Ovary (tissue), 9 donors: ENCODE measurements around the gene STKLD1. TPM values are rescaled to one million over a fixed set of nuclear protein-coding genes. Genes with fewer than 3 reads are reported as not detected.

Experiments used
- DNase-seq, 5 donors: peaks; one replicate each; pipeline ENCODE4 v3.0.0-alpha.2; 2019 to 2020
- H3K27ac ChIP-seq, 2 donors: fragments of 200-600 bp; one replicate each; pipeline versions ENCODE4 v1.5.1 to v1.8.0; 2019 to 2022
- H3K27me3 ChIP-seq: fragments of 200-600 bp; one replicate; pipeline ENCODE4 v1.8.0; 2022
- H3K36me3 ChIP-seq: fragments of 200-600 bp; sonication (generic); one replicate; pipeline ENCODE4 v1.5.1; 2019
- H3K4me1 ChIP-seq: one replicate; pipeline ENCODE4 v1.8.1; 2013; ENCODE audit warnings: mild to moderate bottlenecking, moderate library complexity; ENCODE audit not compliant: insufficient read depth
- H3K4me3 ChIP-seq: fragments of 200-600 bp; sonication (generic); one replicate; pipeline ENCODE4 v1.5.1; 2017
- H3K9me3 ChIP-seq, 2 donors: fragments of 200-600 bp in 1 of 2; sonication (generic) in 1 of 2; one replicate each; pipeline versions ENCODE4 v1.5.1 to v1.8.1; 2013 to 2019; ENCODE audit warnings: mild to moderate bottlenecking in 1 of 2, moderate library complexity in 1 of 2
- POLR2A ChIP-seq: fragments of 450-650 bp; IDR thresholded peaks from one replicate; pipeline ENCODE4 v1.6.1; 2017; ENCODE audit warnings: antibody characterized with exemption, mild to moderate bottlenecking, moderate library complexity
- WGBS, 3 donors: extraction: QIAGEN DNeasy Blood & Tissue Kit in 1 of 3; methylation state at CpG; one replicate each; pipeline versions ENCODE4 v1.1.5 to v1.1.7; 2013 to 2017; 5-methylcytosine and 5-hydroxymethylcytosine counted together
- intact Hi-C, 4 donors: fragments of 100-400 bp; cut with DNase I; formaldehyde crosslinking; loops; one replicate each; pipeline versions ENCODE4 v1.11.0 to v1.15.1; 2022 to 2023
- polyA plus RNA-seq, 2 donors: library from polyadenylated mRNA; stranded (reverse); fragments of 200-250 nt in 1 of 2; fragments of 350-450 nt in 1 of 2; fragmentation: Illumina TruSeq in 1 of 2; extraction: RNeasy Lipid Tissue Mini Kit (QIAGEN cat#74804) in 1 of 2; gene quantifications; one replicate each; pipeline ENCODE4 v1.2.3, GENCODE V29; 2013 to 2014
- small RNA-seq: library from RNA; depleted of rRNA; stranded (forward); fragments of <200 nt; gene quantifications from one replicate; pipeline ENCODE3, GENCODE V24; 2016
- total RNA-seq, 7 donors: library from RNA; depleted of rRNA in 2 of 7; stranded (reverse); fragments of >200 nt in 2 of 7; fragmentation: NEBNext Ultra II Directional in 3 of 7; extraction: Animal tissue kit (Norgen Biotek cat#: 25700) in 3 of 7; gene quantifications; one replicate each; pipeline versions ENCODE4 v1.1.0 to v1.2.4, GENCODE V29; 2016 to 2023
- donor health status: DM: no; HTN: no; CAD: no; lungs with moderate emphysema.
- donor health status: DM: no; HTN: no; CAD: no.
- donor health status: Bipolar disorder and iron deficiency.
- donor health status: DM: yes; HTN: yes; CAD: no.
- donor health status: DM: no; HTN: no; CAD: no.
- donor health status: DM: yes; HTN: yes; CAD: no.

STKLD1 gene
- total and polyA plus RNA-seq, 9 donors, result 0.48 to 2.3 (median 1.3) TPM

DNA sequence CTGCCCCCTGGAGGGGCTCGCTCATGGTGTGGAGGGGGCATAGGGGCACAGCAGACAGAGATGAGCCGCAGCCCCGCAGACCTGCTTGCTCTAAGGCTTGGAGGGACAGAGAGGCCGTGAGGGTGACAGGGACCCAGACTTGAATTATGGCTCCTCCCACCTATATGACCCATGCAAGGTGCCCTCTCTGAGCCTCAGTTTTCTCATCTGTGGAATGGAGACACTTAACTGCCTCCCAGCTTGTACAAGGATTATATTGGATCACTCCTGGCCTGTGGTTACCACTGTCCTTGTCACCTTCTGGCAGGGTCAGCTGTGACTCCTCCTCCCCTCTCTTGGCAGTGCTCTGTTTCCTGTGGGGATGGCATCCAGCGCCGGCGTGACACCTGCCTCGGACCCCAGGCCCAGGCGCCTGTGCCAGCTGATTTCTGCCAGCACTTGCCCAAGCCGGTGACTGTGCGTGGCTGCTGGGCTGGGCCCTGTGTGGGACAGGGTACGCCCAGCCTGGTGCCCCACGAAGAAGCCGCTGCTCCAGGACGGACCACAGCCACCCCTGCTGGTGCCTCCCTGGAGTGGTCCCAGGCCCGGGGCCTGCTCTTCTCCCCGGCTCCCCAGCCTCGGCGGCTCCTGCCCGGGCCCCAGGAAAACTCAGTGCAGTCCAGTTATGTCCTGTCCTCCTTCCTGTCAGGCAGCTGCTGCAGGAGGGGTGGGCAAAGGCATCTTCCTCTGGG, 78.9 kb downstream of the STKLD1 start:
- Histone ChIP-seq H3K27me3 (no peaks in the 10 kb centered on the region), H3K4me1 (no peaks in the 10 kb centered on the region), H3K9me3 (no peaks in the 10 kb centered on the region), H3K4me3 (no peak overlapping the region), H3K27ac (no peak overlapping the region), H3K36me3 (no peaks in the 10 kb centered on the region)
- no peak for TF ChIP-seq POLR2A
- intact Hi-C loops, result no loop called here
- no peak for DNase-seq
- WGBS, 3 donors, result 87 to 93% (median 92%) methylated on average over 12 to 20 of the region's 20 CpGs

Small RNA genes within 50 kb of the gene (small RNA-seq; reads per million reads assigned to genes)
- not detected for gene RF00019
- not detected for gene SNORD24
- gene SNORD36A, result not detected
- not detected for gene SNORD36B
- gene SNORD36C, result not detected

Other genes with a start within 250 kb of the STKLD1 start
- 10 to 100 TPM; 11.0 to 43.3 (median 25.9) TPM for gene GBGT1, start 212.5 kb upstream of the STKLD1 start, total RNA-seq
- gene GBGT1, start 212.5 kb upstream of the STKLD1 start, polyA plus RNA-seq, result 10 to 100 TPM in 1 of 2 donors, 1 to 10 TPM in 1; 3.9 to 12.9 TPM
- gene OBP2B, start 167.1 kb upstream of the STKLD1 start, total RNA-seq, result 1 to 10 TPM in 2 of 7 donors, under 1 TPM in 2, not detected in 3; 0.33 to 5.3 (median 2.7) TPM
- not detected for gene OBP2B, start 167.1 kb upstream of the STKLD1 start, polyA plus RNA-seq
- gene ABO, start 101.2 kb upstream of the STKLD1 start, total RNA-seq, result 10 to 100 TPM; 16.0 to 27.7 (median 22.0) TPM
- 10 to 100 TPM; 18.5 to 21.1 TPM for gene ABO, start 101.2 kb upstream of the STKLD1 start, polyA plus RNA-seq
- 10 to 100 TPM; 13.6 to 24.9 (median 21.0) TPM for gene SURF6, start 40.2 kb upstream of the STKLD1 start, total RNA-seq
- gene SURF6, start 40.2 kb upstream of the STKLD1 start, polyA plus RNA-seq, result 10 to 100 TPM; 12.7 to 24.0 TPM
- 10 to 100 TPM; 20.6 to 43.8 (median 38.7) TPM for gene MED22, start 28.2 kb upstream of the STKLD1 start, total RNA-seq
- gene MED22, start 28.2 kb upstream of the STKLD1 start, polyA plus RNA-seq, result 10 to 100 TPM in 1 of 2 donors, 1 to 10 TPM in 1; 8.3 to 24.5 TPM
- 1,000 to 10,000 TPM; 3,805 to 5,253 (median 4,187) TPM for gene RPL7A, start 28.1 kb upstream of the STKLD1 start, total RNA-seq
- gene RPL7A, start 28.1 kb upstream of the STKLD1 start, polyA plus RNA-seq, result 1,000 to 10,000 TPM; 5,821 to 6,397 TPM
- gene SURF1, start 19.9 kb upstream of the STKLD1 start, total RNA-seq, result 10 to 100 TPM; 23.5 to 44.7 (median 33.8) TPM
- gene SURF1, start 19.9 kb upstream of the STKLD1 start, polyA plus RNA-seq, result 10 to 100 TPM; 36.8 to 51.3 TPM
- 10 to 100 TPM; 13.7 to 30.4 (median 15.8) TPM for gene SURF2, start 19.8 kb upstream of the STKLD1 start, total RNA-seq
- gene SURF2, start 19.8 kb upstream of the STKLD1 start, polyA plus RNA-seq, result 10 to 100 TPM in 1 of 2 donors, 1 to 10 TPM in 1; 8.6 to 21.4 TPM
- 100 to 1,000 TPM in 4 of 7 donors, 10 to 100 TPM in 3; 58.7 to 126 (median 107) TPM for gene SURF4, start 306 bp upstream of the STKLD1 start, total RNA-seq
- 100 to 1,000 TPM in 1 of 2 donors, 10 to 100 TPM in 1; 73.8 to 165 TPM for gene SURF4, start 306 bp upstream of the STKLD1 start, polyA plus RNA-seq
- gene REXO4, start 41.6 kb downstream of the STKLD1 start, total RNA-seq, result 10 to 100 TPM; 15.9 to 31.0 (median 21.9) TPM
- 10 to 100 TPM; 17.6 to 22.3 TPM for gene REXO4, start 41.6 kb downstream of the STKLD1 start, polyA plus RNA-seq
- 1 to 10 TPM; 1.8 to 4.2 (median 3.6) TPM for gene ADAMTS13, start 46.0 kb downstream of the STKLD1 start, total RNA-seq
- gene ADAMTS13, start 46.0 kb downstream of the STKLD1 start, polyA plus RNA-seq, result 1 to 10 TPM in 1 of 2 donors, under 1 TPM in 1; 0.45 to 3.8 TPM
- 10 to 100 TPM in 6 of 7 donors, 1 to 10 TPM in 1; 8.2 to 23.4 (median 18.6) TPM for gene CACFD1, start 83.6 kb downstream of the STKLD1 start, total RNA-seq
- gene CACFD1, start 83.6 kb downstream of the STKLD1 start, polyA plus RNA-seq, result 10 to 100 TPM in 1 of 2 donors, 1 to 10 TPM in 1; 1.6 to 16.0 TPM
- 1 to 10 TPM in 4 of 7 donors, under 1 TPM in 3; 0.48 to 7.4 (median 1.1) TPM for gene SLC2A6, start 102.7 kb downstream of the STKLD1 start, total RNA-seq
- under 1 TPM; 0.37 to 0.93 TPM for gene SLC2A6, start 102.7 kb downstream of the STKLD1 start, polyA plus RNA-seq
- gene MYMK, start 148.6 kb downstream of the STKLD1 start, total RNA-seq, result not detected
- not detected for gene MYMK, start 148.6 kb downstream of the STKLD1 start, polyA plus RNA-seq
- 10 to 100 TPM in 1 of 7 donors, 1 to 10 TPM in 6; 1.3 to 18.5 (median 1.9) TPM for gene ADAMTSL2, start 158.3 kb downstream of the STKLD1 start, total RNA-seq
- 1 to 10 TPM in 1 of 2 donors, under 1 TPM in 1; 0.27 to 1.9 TPM for gene ADAMTSL2, start 158.3 kb downstream of the STKLD1 start, polyA plus RNA-seq
- under 1 TPM in 1 of 7 donors, not detected in 6; 0.30 TPM for gene FAM163B, start 233.0 kb downstream of the STKLD1 start, total RNA-seq
- gene FAM163B, start 233.0 kb downstream of the STKLD1 start, polyA plus RNA-seq, result under 1 TPM in 1 of 2 donors, not detected in 1; 0.21 TPM